GDM1 (cell line): ENCODE measurements around the gene GZF1.
A peak's percentile ranks its signal among the peaks of the same experiment; 100 is the strongest.

Experiments used
- DNase-seq: peaks from one replicate; lab custom pipeline; 2025; lab: John Stamatoyannopoulos, UW

GZF1 gene

DNA sequence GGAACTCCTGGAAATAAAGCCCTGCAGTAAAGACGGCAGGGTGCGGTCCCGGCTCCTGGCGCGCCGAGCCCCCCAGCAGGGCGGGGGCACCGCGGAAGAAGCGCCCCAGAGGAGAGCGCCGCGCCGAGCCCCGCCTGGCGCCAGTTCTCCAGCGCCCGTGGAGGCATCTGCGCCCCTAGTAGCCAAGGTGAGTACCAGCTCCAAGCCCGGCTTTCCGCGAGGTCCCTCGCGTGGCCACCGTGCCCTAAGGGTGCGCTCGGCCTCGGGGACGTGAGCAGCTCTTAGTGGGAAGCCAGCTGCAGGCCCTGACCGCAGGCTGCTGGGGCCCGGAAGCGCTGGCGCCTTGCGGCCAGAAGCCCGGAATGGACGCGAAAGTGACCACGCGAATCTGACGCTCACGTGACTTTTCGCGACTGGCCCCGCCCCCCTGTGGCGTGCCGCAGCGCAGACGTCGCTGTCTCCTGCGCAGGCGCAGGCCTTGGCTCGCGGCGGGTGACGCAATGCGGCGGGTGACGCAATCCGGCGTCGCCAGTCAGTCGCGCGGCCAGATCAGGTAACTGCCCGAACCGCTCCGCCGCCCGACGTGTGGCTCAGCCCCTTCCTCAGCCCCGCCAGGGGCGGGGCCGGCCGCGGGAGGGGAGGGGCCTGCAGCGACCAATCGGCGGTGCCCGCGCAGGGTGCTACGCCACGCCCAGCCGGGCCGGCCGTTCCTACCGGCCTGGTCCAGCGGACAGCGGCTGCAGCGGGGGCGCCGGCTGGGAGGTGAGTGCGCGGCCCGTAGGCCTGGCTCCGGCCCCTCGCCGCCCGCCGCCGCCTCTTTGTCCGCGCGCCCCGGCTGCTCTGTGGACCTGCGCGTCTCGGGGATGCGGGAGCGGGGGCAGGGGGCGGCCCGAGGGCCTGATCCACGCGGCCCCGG is at the start of gene GZF1:
GZF1 (plus strand) TSS at position 707 of the 916 bp plus-strand sequence. CDS start 2,202 bp downstream, outside the sequence.
- peak; percentile 99 for DNase-seq

DNA sequence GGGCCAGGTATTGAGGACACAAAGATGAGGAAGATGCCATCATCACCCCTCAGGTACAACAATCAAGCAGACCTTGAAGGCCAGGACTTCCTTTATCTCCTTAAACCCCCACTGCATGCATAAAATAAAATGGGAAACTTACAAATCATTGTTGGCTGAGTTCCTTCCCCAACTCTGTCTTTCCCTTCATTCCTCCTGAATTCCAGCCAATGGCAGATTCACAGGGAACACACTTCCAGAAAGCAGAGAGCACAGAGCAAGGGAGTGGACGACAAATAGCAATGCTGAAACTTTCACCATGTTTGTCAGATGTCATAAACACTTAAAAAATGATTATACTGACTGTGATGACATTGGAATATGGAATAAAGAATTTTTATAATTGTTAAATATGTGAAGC is 48.7 kb upstream of the GZF1 start:
- DNase-seq = no peak

DNA sequence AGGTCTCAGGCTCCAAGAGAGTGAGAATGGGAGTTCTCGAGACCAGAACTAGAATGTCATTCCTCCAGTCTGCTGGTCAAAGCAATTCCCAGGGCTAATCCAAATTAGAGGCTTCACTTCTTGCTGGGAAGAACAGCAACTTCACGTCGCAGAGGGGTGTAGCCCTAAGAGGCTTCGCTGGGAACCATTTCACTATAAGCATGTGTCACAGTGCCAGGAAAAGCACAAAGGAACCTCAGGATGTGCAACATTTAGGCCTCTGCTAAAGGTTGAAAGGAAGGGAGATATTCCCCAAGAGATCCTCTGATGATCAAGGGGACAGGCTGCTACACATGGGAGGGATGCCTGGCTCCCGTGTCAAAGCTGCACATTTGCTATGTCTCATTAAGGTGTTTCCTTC is 47.3 kb upstream of the GZF1 start:
- DNase-seq = no peak

DNA sequence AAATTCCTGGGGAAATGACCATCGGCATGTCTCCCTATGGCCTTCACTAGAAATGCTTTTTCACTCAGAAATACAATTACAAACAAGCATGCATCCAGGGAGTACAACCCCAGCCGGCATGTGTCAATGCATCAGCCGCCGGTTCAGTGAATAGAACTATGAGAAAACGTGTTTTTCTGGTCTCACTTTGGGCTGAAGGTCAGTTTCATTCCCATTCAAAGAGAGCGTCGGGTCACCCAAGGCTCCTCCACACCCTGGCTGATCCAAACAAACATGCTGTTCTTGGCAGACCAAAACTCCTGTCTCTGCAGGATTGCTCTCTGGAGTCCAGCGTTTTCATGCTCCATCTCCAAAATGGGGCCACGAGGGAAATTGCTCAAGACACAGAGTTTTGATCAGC is 46.9 kb upstream of the GZF1 start:
- no peak for DNase-seq

DNA sequence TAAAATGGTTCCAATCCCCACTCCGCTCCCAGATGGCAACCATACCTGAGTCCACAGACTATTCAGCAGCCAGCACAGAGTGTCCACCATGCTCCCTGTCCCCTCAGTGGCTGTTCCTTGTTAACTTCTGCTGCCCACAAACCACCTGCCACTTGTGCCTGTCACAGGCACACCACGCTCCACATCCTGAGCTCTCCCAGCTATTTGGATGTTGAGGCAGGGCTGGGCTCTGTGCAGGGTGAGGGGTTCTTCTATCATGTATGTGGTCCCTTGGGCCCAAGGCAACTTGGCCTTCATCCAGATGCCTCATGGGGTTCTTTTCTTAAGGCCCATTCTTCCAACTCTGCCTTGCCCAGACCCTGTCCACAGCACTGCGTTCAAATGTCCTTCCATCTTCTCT is 45.4 kb upstream of the GZF1 start:
- DNase-seq = no peak

DNA sequence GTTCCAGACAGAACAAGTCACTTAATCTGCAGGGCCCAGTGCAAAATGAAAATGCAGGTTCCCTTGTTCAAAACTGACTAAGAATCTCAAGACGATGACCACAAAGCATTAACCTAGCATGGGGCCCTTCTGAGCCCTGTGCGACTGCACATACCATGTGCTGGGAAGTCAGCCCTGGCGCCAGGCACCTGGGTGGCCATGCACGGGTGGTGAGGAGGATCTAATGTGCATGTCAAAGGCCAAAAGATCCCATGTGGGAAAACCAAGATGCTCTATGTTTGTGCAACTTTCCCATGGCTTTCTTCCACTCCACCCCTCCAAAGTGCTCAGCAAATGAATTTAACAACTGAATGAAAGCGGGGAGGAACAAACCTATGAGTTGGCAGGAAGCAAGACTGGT is 44.9 kb upstream of the GZF1 start:
- DNase-seq = no peak

DNA sequence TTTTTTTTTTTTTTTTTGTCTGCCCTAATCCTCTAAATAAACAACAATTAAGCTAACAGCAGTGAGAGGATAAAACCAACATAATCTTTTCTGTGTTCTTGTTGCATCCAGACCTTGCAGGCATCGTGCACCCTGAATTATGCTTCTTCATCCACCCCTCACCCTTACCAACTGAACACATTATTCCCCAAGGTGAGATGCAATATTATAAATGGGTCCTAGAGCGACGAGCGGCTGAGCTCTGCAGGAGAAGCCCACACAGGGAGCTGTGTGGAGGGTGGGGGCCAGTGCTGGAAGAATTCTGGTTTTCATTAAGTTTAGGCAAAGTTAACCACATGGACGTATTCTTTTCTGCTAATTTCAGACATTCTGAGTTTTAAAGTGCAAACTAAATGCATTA is 43.6 kb upstream of the GZF1 start:
- no peak for DNase-seq

DNA sequence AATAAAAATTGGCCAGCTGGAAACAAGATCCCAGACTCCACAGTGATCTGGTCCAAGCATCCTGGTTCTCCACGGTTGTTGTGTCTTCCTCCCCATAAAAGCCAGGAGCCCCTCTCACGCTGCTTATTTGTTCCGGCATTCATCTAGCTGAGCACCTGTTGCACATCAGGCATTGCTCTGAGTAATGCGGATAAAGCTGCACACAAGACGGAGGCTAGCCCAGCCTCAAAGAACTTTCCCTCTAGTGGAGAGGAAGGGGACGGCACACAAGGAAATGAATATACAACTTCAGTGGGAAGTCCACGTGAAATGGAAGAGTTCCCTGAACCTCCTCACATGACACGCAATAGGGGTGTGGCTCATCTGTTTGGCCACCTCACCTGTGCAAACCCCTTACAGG is 41.7 kb upstream of the GZF1 start:
- DNase-seq = no peak

DNA sequence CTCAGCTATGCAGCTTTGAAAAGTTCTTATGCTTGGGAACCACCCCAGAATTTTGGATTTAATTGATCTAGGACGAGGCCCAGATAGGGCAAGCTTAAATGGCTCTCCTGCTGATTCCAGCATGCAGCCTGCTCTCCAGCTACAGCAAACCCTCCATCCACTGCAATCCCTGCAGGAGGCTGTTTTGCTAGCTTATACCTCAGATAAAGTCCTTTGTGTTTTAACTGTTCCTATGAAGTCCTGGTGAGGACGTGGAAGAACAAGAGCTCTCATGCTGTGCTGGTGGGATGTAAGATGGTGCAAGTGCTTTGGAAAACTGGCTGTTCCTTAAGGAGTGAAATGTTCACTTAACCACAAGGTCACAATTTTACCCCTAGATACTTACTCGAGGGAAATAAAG is 36.9 kb upstream of the GZF1 start:
- no peak for DNase-seq

DNA sequence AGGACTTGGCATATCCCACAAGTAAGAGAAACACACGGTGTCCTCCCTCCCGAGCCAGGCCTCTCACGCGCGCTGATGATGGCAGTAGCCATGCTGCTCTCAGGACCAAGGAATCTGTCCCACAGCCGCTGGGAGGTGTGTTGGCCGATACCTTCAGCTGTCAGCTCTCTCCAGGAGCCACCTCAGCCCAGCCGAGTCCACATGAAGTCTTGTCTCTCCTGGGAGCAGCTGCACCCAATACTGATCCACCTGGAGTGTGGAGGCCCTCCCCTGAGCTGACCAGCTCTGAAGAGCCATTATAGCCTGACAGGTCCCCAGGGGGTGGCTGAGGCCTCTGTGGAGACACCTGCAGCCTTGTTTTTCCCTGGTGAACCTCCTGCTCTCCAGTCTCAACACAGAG is 35.2 kb upstream of the GZF1 start:
- no peak for DNase-seq

DNA sequence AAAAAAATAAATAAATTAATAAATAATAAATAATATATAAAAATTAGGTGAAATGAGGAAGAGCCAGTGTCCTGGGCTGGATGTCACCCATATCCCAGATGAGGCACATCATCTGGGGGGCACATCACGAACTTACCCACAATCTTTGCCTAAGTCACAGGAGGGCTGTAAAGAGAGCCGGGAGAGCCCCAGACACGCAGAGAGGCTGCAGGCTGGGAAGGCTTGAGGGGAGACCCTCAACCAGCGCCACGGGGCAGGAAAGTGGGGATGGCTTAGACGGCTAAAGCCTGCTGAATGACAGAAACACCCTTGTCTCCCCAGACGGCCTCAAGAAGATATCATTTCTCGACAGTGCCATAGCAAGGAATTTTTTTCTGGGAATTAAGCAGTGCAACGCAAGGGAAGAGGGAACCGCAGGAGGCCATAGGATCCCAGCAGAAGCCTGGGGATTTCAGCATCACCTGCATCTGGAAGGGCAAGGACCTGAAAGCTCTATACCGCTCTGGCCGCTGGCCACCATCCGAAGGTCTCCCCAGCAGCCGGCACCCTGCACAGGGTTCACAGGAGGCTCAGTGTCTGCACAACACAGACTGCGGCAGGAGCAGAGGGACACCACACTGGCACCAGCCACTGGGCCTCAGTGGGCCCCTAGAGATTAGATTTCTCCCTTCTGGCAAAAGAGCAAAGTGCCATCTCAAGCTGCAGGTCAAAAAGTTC is 34.2 kb upstream of the GZF1 start:
- DNase-seq = no peak

DNA sequence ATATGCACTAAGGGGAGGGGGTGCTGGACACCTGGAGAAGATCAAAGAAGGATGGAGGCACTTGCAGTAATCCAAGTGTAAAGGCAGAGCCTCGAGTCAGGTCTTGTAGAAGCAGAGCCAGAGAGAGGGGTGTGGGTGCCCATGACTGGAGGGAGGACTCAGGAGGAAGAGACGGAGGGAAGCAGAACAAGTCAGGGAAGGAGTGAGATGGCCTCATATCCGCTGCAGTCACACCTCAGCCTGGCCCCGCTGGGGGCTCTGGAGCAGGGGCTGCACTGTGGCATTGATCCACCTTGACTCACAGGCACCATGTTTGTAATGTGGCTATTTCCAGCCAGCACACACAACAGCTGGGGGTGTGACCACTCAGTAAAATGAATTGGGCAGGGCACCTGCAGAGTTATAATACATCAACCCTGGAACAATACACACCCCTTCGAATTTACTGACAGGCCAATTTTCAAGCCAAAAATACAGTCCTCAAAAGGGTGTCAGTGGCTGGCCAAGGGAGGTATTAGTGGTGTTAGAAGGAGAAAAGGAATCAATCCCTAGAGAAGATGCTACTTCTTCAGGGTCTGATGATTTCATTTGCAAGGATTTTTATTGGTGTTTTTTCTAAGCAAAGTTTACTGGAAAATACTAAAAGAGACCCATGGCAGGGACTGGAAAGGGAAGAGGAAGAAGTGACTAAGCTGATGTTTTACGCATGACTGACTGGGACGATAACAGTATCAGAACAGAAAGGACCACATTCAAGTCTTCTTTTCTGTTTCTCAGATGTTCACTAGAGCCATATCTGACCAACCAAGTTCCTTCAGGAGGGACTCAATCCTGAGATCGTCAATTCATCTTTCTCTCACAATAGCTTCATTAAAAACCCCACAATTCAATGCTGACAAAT is 30.3 kb upstream of the GZF1 start:
- DNase-seq = peak; percentile 15

DNA sequence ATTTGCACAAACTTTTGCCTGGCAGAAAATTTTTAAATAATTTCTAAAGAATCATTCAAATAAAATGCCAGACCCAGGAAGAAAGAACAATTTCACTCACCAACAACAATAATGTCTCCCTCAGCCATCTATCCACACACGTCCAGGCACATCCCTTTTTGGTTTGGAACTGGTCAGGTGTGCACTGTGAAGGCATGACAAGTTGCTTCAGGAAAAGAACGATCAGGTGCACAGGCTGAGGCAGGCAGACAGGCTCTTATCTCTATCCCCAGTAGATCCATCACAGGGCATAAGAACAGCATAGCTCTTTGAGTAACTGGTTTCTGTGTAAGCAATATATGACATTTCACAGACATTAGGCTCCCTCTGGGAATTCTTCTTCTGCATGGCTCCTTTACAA is 29.5 kb upstream of the GZF1 start:
- DNase-seq = no peak

DNA sequence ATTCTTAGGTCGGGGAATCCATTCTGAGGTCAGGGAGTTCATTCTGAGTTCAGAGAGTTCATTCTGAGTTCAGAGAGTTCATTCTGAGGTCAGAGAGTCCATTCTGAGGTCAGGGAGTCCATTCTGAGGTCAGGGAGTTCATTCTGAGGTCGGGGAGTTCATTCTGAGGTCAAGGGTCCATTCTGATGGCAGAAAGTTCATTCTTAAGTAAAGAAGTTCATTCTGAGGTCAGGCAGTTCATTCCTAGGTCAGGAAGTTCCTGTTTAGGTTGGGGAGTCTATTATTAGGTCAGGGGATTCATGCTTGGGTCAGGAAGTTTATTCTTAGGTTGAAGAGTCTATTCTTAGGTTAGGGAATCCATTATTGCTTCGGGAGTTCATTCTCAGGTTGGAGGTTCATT is 27.9 kb upstream of the GZF1 start:
- no peak for DNase-seq

DNA sequence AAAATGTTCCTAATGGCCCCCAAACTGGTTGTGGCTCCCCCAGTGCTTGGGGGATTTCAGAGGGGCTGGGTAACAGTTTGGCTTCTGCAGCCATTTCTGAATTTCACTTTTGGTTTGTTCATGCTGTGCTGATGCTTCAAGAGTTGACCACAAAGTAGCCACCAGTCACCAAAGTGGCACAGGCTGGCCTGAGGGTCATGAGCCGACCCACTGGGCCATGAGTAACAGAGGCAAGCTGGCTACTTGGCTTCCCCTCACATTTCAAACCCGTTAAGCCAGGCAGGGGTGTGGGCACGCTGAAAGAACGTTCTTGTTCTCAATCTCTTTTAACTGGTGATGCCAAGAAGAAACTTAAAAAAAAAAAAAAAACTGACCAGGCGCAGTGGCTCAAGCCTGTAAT is 26.5 kb upstream of the GZF1 start:
- no peak for DNase-seq

DNA sequence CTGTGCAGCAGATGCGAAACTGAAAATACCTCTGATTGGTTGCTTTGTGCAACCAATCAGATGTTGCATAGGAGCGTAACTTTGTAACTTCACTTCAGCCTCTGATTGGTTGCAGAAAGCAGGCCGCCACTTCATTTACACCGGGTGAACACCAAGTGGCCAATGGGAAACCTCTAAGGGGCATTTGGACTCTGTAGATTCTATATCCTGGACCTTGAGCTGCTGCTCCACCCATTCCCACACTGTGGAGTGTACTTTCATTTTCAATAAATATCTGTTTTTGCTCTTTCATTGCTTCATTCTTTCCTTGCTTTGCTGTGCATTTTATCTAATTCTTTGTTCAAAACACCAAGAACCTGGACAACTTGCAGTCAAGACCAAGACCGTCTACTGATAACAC is 25.5 kb upstream of the GZF1 start:
- DNase-seq = no peak

DNA sequence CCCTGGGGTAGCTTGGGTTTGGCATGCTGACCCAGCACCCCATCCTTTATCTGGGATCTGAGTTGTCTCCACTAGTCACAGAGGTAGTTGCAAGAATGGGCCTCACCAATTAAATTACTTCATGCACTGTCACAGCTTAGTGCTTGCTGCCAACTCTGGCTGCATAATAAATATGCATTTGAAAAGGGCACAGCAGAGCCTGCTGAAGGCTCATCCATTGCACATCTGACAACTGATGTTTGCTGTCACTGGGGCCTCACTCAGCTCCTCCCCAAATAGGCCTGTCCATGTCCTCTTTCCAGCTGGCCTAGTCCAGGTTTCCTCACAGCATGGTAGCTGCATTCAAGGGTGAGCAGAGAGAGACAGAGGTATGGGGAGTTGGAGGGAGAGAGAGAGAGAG is 24.7 kb upstream of the GZF1 start:
- no peak for DNase-seq

DNA sequence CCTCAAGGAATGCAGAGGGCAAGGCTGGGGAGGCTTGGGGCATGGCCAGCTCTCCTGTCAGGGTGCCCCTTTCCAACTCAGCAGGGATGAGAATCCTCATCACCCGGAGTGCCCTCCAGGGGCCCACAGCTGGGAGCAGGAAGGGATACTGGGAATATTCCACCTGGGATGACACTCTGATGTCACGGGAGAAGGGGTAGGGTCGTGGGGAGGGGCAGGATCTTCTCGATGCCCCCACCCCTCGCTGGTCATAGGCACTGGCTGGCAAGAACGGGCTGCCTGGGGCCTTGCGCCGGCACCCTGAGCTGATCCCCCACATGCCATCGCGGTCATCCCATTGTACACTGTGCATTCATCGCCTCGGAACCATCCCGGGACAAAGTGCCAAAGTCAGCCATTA is 22.0 kb upstream of the GZF1 start:
- no peak for DNase-seq

DNA sequence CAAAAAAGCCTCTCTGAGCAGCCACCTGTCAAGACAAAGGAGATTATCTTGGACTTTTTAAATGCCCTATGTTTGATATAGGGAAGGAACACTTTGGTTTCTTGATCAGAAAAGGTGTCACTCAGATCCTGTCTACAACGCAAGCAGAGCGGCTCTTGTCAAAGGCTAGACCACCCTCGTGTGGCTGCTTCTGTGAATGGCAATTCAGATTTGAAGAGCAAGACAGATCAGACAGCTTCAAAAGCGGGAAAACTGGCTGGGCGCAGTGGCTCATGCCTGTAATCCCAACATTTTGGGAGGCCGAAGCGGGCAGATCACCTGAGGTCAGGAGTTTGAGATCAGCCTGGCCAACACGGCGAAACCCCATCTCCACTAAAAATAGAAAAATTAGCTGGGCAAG is 21.5 kb upstream of the GZF1 start:
- peak; percentile 57 for DNase-seq

DNA sequence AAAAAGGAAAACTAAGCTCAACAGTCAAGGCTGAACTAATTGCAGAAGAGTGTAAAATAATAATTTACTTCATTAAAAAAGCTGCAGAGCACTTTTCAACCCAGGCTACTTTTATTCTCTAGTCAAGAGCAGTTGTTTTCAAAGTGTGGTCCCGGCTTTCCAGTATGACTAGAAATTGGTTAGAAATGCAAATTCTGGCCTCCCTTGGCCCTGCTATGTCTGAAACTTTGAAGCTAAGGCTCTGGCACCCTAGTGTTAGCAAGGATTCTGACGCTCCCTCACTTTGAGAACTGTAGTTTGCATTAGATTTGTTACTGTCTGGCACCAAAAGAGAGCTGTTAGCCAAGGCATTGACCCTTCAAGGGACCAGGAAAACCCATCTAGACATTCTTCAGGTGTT is 20.9 kb upstream of the GZF1 start:
- no peak for DNase-seq

DNA sequence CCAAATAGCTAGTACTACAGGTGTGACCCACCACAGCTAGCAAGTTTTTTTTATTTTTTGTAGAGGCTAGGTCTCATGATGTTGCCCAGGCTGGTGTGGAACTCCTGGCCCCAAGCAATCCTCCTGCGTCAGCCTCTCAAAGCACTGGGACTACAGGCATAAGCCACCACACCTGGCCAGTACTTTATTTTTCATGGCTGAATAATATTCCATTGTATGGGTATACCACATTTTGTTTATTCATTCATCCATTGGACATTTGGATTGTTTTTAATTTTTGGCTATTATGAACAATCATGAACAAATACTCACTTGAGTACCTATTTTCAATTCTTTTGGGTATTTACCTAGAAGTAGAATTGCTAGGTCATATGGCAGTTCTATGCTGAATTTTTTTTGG is 18.4 kb upstream of the GZF1 start:
- DNase-seq = no peak

DNA sequence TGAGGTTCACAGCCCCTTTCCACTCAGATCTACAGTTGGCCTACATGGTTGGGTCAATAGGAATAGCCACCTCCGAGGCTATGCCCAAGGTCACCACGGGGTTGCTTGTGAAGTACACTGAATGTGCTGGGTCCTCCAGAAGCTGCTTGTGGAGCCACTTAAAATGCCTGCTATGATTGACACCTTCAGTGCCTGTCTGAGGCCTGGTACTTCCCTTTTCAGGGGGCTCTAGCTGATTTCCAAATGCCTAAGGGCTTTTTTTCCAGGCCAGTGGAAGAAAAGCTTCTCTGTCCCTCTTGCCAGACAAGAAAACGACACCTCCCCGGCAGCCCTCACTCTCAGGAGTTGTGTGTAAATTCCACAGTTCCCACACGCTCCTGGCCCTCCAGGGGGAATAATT is 17.6 kb upstream of the GZF1 start:
- peak; percentile 23 for DNase-seq

DNA sequence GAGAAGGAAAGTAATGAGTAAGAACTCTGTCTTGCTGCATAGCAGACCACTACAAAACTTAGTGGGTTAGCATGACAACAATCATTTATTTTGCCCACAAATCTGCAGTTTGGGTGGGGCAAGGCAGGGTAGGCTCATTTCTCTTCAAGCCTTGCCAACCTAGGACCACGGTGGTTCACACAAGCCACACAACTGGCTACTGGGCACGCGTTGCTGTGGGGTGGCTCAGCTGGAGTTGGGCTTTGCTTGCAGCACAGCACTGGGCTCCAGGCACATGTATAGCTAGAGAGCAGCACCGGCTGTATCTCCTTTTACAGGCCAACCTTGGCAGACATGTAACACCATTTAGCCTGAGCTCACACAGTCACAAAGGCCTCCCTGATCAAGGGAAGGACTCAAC is 16.0 kb upstream of the GZF1 start:
- no peak for DNase-seq
